HG02798 (cell line): ENCODE results near the gene LZTS3.
"Not testable (repeated sequence)": the region's sequence is repeated elsewhere in the genome, so short reads cannot be mapped to it uniquely, and the experiment has no call there.

Source experiments
- ATAC-seq: cut with Tn5 transposase; IDR thresholded peaks from one replicate; pipeline ENCODE4 v1.9.1; 2021; ENCODE audit warnings: mild to moderate bottlenecking; ENCODE audit not compliant: unreplicated experiment, poor library complexity

LZTS3 gene

DNA sequence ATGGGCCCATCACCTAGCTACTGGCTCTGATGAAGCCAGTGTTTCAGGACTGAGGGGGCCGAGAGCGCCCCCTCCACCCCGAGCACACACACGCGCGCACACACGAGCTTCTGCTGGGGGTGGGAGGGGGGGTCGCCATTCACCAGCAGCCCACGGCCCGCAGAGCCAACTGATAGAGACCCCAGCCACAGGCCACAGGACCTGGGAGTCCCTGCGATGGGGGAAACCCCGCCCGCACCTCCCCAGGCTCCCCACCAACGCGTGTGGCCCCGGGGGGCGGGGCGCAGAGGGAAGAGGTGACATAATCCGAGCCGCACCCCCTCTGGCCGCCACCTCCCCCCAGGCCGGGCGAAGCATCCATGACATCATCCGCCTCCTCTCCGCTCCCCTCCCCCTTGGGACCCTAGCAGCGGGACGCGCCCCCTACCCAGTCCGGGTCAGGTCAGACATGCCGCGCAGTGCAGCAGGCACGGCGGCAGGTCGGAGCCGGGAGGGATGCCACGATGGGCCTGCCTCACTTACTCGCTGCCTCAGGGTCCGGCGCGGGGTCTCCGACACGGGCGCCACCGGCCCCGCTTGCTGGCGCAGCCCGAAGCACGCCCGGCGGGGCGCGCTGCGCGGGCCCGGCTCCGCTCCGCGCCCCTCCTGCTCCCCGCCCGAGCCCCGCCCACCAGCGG lies at the start of gene LZTS3:
LZTS3 (minus strand) TSS at position 617 of the 677 bp plus-strand sequence. CDS start 6,386 bp downstream, outside the sequence.
- peak; percentile 55 for ATAC-seq

DNA sequence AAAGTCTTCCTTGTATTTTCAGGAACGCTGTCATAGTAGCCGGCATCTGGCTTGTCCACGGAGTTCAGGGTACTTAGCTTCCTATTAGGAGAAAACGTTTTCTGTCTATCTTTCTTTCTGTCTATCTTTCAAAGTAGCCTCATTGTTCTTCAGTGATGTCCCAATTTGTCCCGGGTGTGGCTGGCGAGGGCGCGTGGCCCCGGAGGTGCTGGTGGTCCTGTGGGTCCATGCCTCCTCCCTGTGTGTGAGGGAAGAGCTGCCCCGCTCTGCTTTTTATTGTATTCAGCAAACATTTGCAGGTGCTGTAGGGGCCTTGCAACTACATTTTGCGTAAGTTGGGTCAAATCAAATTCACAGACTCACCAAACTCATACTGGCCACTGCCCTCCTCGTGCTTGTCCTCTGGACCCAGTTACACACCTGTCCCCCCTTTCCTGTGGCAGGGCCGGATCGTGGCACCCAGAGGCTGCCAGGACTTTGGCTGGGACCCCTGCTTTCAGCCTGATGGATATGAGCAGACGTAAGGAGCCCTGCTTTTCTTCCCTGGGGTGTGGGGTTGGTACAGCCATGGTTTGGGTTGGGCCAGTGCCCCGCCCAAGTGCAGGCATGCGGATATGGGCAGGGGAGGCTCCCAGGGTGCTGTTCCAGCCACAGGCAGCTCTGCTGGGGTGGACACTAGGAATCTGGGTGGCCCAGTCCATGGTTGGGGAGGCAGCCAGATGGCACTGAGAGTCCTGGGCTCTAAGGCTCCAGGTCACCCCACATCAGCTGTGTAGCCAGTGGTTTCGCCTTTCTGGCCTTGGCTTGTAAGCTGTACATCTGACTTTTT lies 48.3 kb upstream of the LZTS3 start:
- no peak for ATAC-seq

GRCh38 chr20:3218307-3218988 lies 45.1 kb upstream of the LZTS3 start:
- ATAC-seq: peak; percentile 79

DNA sequence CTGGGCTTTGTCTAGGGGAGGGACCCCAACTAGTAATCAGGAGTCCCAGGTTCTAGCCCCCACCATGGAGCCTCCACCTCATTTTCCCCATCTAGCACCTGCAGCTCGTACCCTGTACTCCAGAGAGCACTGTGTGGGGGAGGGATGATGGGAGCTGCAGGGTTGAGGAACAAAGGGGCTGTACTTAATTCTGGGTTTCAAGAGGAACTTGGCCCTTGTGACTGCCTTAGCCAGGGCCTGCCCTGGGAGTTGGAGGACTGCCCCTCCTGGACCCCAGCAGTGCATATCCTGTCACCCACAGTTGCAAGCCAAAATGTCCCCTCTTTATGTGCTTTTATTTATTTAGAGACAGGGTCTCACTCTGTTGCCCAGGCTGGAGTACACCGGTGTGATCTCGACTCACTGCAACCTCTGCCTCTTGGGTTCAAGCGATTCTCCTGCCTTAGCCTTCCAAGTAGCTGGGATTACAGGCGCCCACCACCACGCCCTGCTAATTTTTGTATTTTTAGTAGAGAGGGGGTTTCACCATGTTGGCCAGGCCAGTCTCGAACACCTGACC lies 42.1 kb upstream of the LZTS3 start:
- not testable (repeated sequence) for ATAC-seq

GRCh38 chr20:3213226-3213625 lies 39.9 kb upstream of the LZTS3 start:
- no peak for ATAC-seq

GRCh38 chr20:3210346-3210745 lies 37.0 kb upstream of the LZTS3 start:
- no peak for ATAC-seq

DNA sequence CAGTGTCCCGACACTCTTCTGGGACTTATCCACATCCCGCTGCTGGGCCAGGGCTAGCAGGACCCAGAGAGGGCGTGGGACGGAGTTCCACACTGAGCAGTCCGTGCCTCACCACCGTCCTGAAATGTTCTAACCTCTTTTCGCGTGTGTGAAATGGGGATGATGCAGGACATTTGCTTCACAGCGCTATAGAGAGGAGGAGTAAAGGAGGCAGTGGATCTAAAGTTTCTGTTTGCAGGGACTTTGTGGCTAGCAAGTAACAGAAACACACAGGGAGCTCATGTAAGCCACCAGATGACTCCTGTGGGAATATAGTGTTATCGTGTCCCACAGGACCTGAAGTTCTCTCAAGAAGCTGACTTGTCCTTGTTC lies 36.6 kb upstream of the LZTS3 start:
- peak; percentile 26 for ATAC-seq

DNA sequence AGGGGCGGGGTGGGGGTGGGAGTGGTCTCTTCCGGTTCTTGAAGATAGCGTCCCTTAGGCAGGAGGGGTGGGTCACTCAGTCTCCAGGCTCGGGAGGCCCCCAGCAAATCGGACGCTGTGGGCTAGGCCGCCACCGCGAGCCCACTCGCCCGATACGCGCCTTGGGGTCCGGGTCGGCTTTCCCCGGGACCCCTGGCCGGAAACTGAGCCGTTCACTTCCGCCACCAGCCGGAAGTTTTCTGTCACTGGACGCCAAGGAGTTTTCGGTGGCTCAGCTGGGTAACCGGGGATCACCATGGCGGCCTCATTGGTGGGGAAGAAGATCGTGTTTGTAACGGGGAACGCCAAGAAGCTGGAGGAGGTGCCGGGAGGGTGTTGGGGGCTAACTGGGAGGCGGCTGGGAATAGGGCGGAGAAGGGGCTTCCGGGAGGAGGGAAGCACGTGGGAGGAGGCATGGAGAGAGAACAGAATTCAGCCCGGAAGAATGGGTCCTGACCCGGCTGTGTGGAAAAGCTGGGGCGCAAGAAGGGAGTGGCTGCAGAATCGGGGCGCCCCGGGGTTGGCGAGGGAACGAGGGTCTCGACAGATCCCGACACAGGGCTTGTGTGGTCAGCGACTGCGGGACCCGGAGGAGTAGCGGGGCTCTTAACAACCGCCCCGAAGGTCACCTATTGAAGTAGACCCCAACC lies 36.1 kb upstream of the LZTS3 start, which contains the start of gene ITPA:
ITPA (plus strand) TSS at position 242 of the 689 bp plus-strand sequence; CDS start at position 296, 54 bp downstream.
- peak; percentile 51 for ATAC-seq

DNA sequence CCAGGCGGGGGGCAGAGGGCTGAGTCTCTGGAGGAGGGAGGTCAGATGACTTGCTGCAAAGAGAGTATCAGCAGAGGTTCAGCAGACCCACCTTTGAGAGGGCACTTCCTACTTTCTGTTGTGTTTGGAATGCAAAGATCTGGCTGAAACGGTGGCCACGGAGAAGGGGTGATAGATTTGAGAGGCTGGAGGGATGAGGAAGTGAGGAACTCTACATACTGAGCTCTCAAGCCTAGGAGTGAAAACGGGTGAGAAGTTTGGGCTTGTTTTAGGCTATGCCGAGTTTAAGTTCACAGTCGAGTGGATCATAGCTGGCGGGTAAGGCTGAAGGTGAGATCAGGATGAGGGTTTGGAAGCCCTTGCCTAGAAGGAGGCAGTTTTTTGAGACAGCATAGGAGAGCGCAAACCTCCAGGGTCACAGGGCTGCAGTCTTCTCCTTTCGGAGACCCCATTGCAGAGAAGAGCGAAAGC lies 35.5 kb upstream of the LZTS3 start:
- no peak for ATAC-seq

DNA sequence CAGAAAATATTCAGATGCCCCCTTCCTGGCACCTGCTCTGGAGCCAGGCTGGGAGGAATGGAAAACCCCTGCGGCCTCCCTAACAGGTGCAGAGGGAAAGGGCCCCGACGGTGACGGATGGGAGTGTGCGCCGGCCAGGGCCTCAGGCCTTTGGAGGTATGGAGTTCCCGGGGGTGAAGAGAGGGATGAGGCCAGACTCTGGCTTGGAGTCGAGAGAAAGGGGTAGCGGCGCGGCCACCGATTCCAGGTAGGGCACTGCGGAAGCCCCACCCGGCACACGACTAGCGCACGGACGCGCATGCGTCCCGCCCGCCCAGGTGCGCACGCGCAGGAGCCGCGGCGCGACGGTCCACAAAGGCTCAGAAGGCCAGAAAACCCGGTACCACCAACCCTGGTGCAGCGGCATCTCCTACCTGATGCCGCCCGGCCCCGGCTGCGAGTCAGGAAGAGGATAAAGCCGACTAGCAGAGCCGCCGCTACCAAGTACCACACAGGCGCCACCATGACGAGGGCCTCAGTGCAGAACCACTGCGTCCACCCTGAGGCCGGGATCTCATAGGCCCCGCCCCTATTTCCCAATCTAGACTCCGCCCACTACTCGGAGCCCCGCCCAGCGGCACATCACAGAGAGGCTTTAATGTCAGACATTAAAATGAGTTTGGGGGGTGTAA lies 30.9 kb upstream of the LZTS3 start, which contains the start of gene DDRGK1:
DDRGK1 (minus strand) TSS at position 559 of the 671 bp plus-strand sequence; CDS start at position 504, 55 bp downstream.
- ATAC-seq: peak; percentile 88

- peak; percentile 9 for ATAC-seq
Observed at GRCh38 chr20:3203315-3204123, 30.2 kb upstream of the LZTS3 start.

- no peak for ATAC-seq
Observed at GRCh38 chr20:3202965-3203314, 29.6 kb upstream of the LZTS3 start.

GRCh38 chr20:3199976-3200755 lies 26.8 kb upstream of the LZTS3 start:
- ATAC-seq: no peak

DNA sequence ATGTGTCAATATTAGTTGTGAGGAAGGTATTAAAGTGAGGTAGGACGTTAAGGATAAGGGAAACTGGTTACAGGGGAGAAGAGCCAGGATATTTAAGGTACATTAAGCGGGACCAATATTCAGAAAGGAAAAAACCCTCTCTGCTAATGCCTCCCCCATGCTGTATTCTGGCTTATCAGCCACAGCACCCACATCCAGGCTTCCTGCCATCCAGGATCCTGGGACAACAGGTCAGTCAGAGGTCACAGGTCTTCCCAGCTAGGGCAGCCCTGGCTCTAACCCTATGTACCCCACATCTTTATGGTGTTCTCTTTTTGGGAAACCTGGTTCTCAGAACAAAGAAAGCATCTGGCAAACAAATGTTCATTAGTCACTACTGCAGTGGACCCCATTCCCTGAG lies 25.9 kb upstream of the LZTS3 start:
- ATAC-seq: no peak

GRCh38 chr20:3195590-3196237 lies 22.4 kb upstream of the LZTS3 start:
- ATAC-seq: no peak

- ATAC-seq: no peak
Observed at GRCh38 chr20:3194617-3195280, 21.4 kb upstream of the LZTS3 start.
